ENCODE measurements around the gene TMEM163. TPM values are rescaled to one million over a fixed set of nuclear protein-coding genes. Genes with fewer than 3 reads are reported as not detected.
"Not testable (repeated sequence)": the region's sequence is repeated elsewhere in the genome, so short reads cannot be mapped to it uniquely, and the experiment has no call there.

The TMEM163 gene
- total and polyA plus RNA-seq, 2 donors from 2014 or later: 2.6 to 5.9 TPM

DNA sequence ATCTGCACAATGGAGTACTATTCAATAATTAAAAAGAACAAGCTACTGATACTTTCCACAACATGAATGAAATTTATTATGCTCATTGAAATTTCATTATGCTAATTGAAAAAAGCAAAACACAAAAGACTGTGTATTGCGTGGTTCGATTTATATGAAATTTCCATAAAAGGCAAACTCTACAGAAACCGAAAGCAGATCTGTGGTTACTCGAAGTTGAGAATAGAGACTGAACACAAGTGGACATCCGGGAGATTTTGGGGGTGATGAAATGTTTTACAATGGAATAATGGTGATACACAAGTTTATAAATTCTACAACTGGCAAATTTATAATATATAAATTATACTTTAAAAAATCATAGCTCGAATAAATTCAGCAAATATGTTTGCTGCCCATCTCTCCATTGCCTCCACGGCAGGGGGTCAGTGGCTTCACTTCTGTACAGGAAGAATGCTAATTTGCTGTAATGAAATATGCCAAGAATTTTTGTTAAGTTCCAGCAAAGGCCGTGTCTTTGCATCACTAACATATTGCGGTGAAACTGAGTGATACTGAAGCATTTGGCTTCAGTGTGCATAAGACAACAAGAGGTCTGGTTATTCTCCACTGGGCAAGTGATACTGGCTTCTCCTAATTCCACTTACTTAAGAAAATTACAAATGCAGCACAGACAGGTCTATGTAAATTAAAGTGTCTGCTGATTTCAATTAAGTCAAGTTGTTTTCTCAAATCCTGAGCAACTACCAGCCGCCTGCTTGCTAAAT, 96.7 kb downstream of the TMEM163 start:
- no peaks in the 10 kb centered on the region for H3K36me3 ChIP-seq (ENCODE audit: control insufficient read depth in 2 of 3, insufficient read depth in 3 of 3, low read length in 3 of 3)
- no peak overlapping the region for H3K9ac ChIP-seq (ENCODE audit: low read length in 3 of 3)
- H3K9me3 ChIP-seq (ENCODE audit: control insufficient read depth in 2 of 3, insufficient read depth in 1 of 3, low read length in 3 of 3): peaks cover 0 to 10% (median 3%) of the 10 kb centered on the region in 3 donors
- no peak overlapping the region for H3K4me3 ChIP-seq (ENCODE audit: low read length in 3 of 3)
- no peak overlapping the region for H3K27ac ChIP-seq (ENCODE audit: low read depth in 2 of 2, low read length in 2 of 2)
- TF ChIP-seq CTCF (IDR thresholded peaks at IDR 0.05; ENCODE audit: borderline replicate concordance, extremely low read depth, insufficient read depth): no peak
- DNase-seq (no peak), FAIRE-seq (no peak)
- intact Hi-C loops (cut with DNase I): no loop called here
- no peaks in the 10 kb centered on the region for H3K4me1 ChIP-seq (ENCODE audit: control insufficient read depth in 2 of 3, insufficient read depth in 2 of 3, low read depth in 1 of 3, low read length in 3 of 3)
- H3K27me3 ChIP-seq (ENCODE audit: control insufficient read depth, insufficient read depth, low read length): no peaks in the 10 kb centered on the region

DNA sequence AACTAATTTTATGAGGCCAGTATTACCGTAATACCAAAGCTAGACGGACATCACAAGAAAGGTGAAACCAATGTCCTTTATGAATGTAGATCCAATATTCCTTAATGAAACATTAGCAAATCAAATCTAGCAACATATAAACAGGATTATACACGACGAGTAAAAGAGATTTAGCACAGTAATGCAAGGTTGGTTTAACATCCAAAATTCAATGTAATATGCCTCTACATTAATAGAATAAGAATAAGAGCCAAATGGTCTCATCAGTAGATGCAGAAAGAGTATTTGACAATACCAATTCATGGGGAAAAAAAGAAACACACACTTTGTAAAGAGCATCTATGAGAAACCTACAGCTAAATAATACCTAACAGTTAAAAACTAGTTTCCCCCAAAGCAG, 99.5 kb downstream of the TMEM163 start:
- no peak overlapping the region for H3K27ac ChIP-seq (ENCODE audit: low read depth in 2 of 2, low read length in 2 of 2)
- FAIRE-seq: no peak
- intact Hi-C loops (cut with DNase I): no loop called here

DNA sequence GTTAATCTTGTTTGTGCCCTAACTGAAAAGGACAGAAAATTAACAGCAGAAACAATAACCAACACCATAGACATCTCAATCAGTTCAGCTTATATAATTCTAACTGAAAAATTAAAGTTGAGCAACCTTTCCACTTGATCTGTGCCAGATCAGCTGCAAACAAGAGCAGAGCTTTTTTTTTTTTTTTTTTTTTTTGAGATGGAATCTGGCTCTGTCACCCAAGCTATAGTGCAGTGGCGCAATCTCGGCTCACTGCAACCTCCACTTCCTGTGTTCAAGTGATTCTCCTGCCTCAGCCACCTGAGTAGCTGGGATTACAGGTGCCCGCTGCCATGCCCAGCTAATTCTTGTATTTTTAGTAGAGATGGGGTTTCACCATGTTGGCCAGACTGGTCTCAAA, 103.3 kb downstream of the TMEM163 start:
- FAIRE-seq; H3K4me1 ChIP-seq (ENCODE audit: control insufficient read depth in 2 of 3, insufficient read depth in 2 of 3, low read depth in 1 of 3, low read length in 3 of 3); H3K36me3 ChIP-seq (ENCODE audit: control insufficient read depth in 2 of 3, insufficient read depth in 3 of 3, low read length in 3 of 3); H3K27ac ChIP-seq (ENCODE audit: low read depth in 2 of 2, low read length in 2 of 2); DNase-seq; intact Hi-C loops (cut with DNase I); H3K9ac ChIP-seq (ENCODE audit: low read length in 3 of 3); H3K27me3 ChIP-seq (ENCODE audit: control insufficient read depth, insufficient read depth, low read length); H3K4me3 ChIP-seq (ENCODE audit: low read length in 3 of 3): not testable (repeated sequence)
- peaks cover 0 to 13% (median 3%) of the 10 kb centered on the region in 3 donors for H3K9me3 ChIP-seq (ENCODE audit: control insufficient read depth in 2 of 3, insufficient read depth in 1 of 3, low read length in 3 of 3)

More for the DNA sequence above, 99.5 kb downstream of the TMEM163 start:
- Histone ChIP-seq H3K27me3 (ENCODE audit: control insufficient read depth, insufficient read depth, low read length) (no peaks in the 10 kb centered on the region), H3K4me3 (ENCODE audit: low read length in 3 of 3) (no peak overlapping the region), H3K9ac (ENCODE audit: low read length in 3 of 3) (no peak overlapping the region), H3K4me1 (ENCODE audit: control insufficient read depth in 2 of 3, insufficient read depth in 2 of 3, low read depth in 1 of 3, low read length in 3 of 3) (no peaks in the 10 kb centered on the region), H3K36me3 (ENCODE audit: control insufficient read depth in 2 of 3, insufficient read depth in 3 of 3, low read length in 3 of 3) (no peaks in the 10 kb centered on the region), H3K9me3 (ENCODE audit: control insufficient read depth in 2 of 3, insufficient read depth in 1 of 3, low read length in 3 of 3) (peaks cover 0 to 10% (median 3%) of the 10 kb centered on the region in 3 donors)
- TF ChIP-seq CTCF (IDR thresholded peaks at IDR 0.05; ENCODE audit: borderline replicate concordance, extremely low read depth, insufficient read depth): no peak
- no peak for DNase-seq

DNA sequence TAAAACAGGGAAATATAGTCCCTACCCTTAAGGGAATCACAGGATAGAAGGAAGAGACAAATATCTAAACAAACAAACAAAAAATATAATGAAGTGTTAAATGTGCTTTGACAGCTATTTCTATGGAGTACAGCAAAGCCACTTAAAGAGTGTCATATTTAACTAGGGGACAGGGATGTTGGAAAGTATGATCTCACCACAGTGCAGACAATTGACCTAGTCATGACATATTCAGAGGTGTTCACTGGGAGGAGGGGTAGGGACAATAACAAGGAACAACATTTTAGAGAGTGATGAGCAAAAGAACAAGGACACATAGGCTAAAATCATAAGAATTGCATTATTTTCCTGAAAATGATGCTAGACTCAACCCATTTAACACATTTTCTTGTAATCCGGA, 107.5 kb downstream of the TMEM163 start:
- no peak for TF ChIP-seq CTCF (IDR thresholded peaks at IDR 0.05; ENCODE audit: borderline replicate concordance, extremely low read depth, insufficient read depth)
- Histone ChIP-seq H3K4me1 (ENCODE audit: control insufficient read depth in 2 of 3, insufficient read depth in 2 of 3, low read depth in 1 of 3, low read length in 3 of 3) (no peaks in the 10 kb centered on the region), H3K9me3 (ENCODE audit: control insufficient read depth in 2 of 3, insufficient read depth in 1 of 3, low read length in 3 of 3) (peaks cover 0 to 4% (median 0%) of the 10 kb centered on the region in 3 donors), H3K36me3 (ENCODE audit: control insufficient read depth in 2 of 3, insufficient read depth in 3 of 3, low read length in 3 of 3) (no peaks in the 10 kb centered on the region), H3K27ac (ENCODE audit: low read depth in 2 of 2, low read length in 2 of 2) (no peak overlapping the region), H3K4me3 (ENCODE audit: low read length in 3 of 3) (no peak overlapping the region), H3K27me3 (ENCODE audit: control insufficient read depth, insufficient read depth, low read length) (no peaks in the 10 kb centered on the region), H3K9ac (ENCODE audit: low read length in 3 of 3) (no peak overlapping the region)
- FAIRE-seq (no peak), DNase-seq (no peak)
- intact Hi-C loops (cut with DNase I): no loop called here
